AG04450 (cell line): Measurements from ENCODE around the gene SLC9A1. TPM values are rescaled to one million over a fixed set of nuclear protein-coding genes. Genes with fewer than 3 reads are reported as not detected.

Source experiments
- CTCF ChIA-PET: fragments of 300-600, 350-600 bp; formaldehyde crosslinking; extraction: SDS; loops from one replicate; lab custom pipeline; 2022; ENCODE audit warnings: antibody characterized with exemption, inconsistent platforms; lab: Charles Lee
- POLR2A ChIA-PET: fragments of 350-600 bp; formaldehyde crosslinking; extraction: SDS; loops from one replicate; lab custom pipeline; 2021; ENCODE audit warnings: antibody characterized with exemption, inconsistent platforms; lab: Yijun Ruan, JAX
- DNase-seq: peaks from one replicate; pipeline ENCODE4 v3.0.0-alpha.2; 2011; ENCODE audit warnings: low read depth, low spot score
- H3K27ac ChIP-seq: one replicate; pipeline ENCODE4 v1.5.1; 2012; ENCODE audit warnings: low read depth, low read length, control low read depth
- H3K27me3 ChIP-seq: one replicate; pipeline ENCODE4 v1.6.0; 2012; ENCODE audit warnings: low read length; ENCODE audit not compliant: control insufficient read depth, insufficient read depth
- H3K4me3 ChIP-seq: 2 replicates; pipeline ENCODE4 v1.5.1; 2011; ENCODE audit warnings: mild to moderate bottlenecking, low read depth, low read length, control low read depth
- H3K9me3 ChIP-seq: 2 replicates; pipeline ENCODE4 v1.5.1; 2012; ENCODE audit warnings: low read length; ENCODE audit not compliant: control insufficient read depth, insufficient read depth
- CTCF ChIP-seq: IDR thresholded peaks from 2 replicates; pipeline ENCODE4 v1.5.1; 2011; ENCODE audit warnings: low read depth, low read length, control low read depth, inconsistent platforms
- polyA plus RNA-seq: library from polyadenylated mRNA; depleted of rRNA; stranded (reverse); fragments of >200 nt; gene quantifications from 2 replicates; pipeline ENCODE4 v1.2.3, GENCODE V29; 2011

Gene SLC9A1
- polyA plus RNA-seq, 1 experiment = 10.8 TPM

DNA sequence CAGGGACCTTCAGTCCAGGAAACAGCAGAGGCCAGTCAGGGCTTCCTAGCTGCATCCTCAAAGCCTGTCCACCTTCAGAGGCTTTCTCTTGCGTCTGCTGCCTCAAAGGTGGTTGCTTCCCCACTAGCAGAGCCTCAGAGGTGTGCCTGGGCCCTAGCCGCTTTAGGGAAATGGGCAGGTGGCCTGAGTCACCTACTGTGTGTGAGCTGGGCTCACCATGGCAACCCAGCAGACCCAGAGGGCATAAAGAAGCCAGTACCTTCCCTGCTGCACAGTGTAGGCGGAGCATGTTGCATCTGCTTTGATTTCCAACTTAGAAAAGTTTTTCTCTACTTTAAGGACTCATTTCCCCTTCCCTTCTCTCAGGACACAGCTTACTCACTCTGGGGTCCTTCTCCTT is 12.5 kb downstream of the SLC9A1 start:
- Histone ChIP-seq H3K27ac (no peak overlapping the region), H3K27me3 (no peaks in the 10 kb centered on the region), H3K4me3 (no peak overlapping the region), H3K9me3 (no peaks in the 10 kb centered on the region)
- no peak for DNase-seq
- TF ChIP-seq CTCF = no peak
- ChIA-PET POLR2A (interaction anchor here (0.6 to 1.8 kb wide), 2 partner anchors 12 to 17 kb away, joined by 4 to 21 read pairs; partner anchors contain the start of gene SLC9A1), CTCF (interaction anchor here (1.3 to 3.0 kb wide), 4 partner anchors 12 to 97 kb away, joined by 3 to 17 read pairs (median 6); partner anchors contain the start of gene SLC9A1)

GRCh38 chr1:27141266-27142003 is 13.5 kb downstream of the SLC9A1 start:
- Histone ChIP-seq H3K4me3 (no peak overlapping the region), H3K27me3 (no peaks in the 10 kb centered on the region), H3K9me3 (no peaks in the 10 kb centered on the region), H3K27ac (no peak overlapping the region)
- POLR2A ChIA-PET = interaction anchor here (0.8 kb wide), 1 partner anchor 13 kb away, joined by 4 read pairs; the partner anchor contains the start of gene SLC9A1
- no peak for DNase-seq
- no peak for TF ChIP-seq CTCF
- CTCF ChIA-PET = interaction anchor here (1.3 to 3.0 kb wide), 3 partner anchors 13 to 96 kb away, joined by 3 to 17 read pairs (median 4); partner anchors contain the start of gene SLC9A1

GRCh38 chr1:27139980-27140379 is 14.9 kb downstream of the SLC9A1 start:
- Histone ChIP-seq H3K27ac (no peak overlapping the region), H3K9me3 (no peaks in the 10 kb centered on the region), H3K27me3 (no peaks in the 10 kb centered on the region), H3K4me3 (no peak overlapping the region)
- no peak for TF ChIP-seq CTCF
- ChIA-PET CTCF (interaction anchor here (0.5 to 3.0 kb wide), 3 partner anchors 15 to 112 kb away, joined by 4 to 17 read pairs (median 11); partner anchors contain the start of gene SLC9A1), POLR2A (interaction anchor here (0.9 to 2.5 kb wide), 2 partner anchors 10 to 15 kb away, joined by 3 to 9 read pairs; partner anchors contain the start of gene SLC9A1)
- DNase-seq = no peak

DNA sequence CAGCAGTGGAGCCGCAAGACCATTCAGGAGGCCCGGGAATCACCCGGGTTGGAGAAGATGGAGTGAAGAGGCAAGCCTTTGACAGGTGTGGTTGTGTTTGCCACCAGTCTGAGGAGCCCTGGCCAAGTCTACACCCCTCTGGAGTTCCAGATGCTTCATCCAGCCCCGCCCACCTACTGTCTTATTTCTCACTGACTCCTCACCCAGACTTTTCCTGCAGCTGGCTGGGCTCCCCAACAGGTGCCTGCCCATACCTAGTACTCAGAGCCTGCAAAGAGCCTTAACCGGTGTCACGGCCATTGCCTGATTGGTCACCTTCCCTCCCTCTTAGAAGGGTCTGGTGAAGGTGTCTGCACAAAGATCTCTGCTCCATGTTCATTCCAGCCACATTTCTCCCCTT is 16.0 kb downstream of the SLC9A1 start:
- POLR2A ChIA-PET = interaction anchor here (0.9 to 2.5 kb wide), 2 partner anchors 9 to 16 kb away, joined by 3 to 9 read pairs; partner anchors contain the start of gene SLC9A1
- CTCF ChIA-PET = no interaction called here
- no peak for TF ChIP-seq CTCF
- Histone ChIP-seq H3K4me3 (no peak overlapping the region), H3K9me3 (no peaks in the 10 kb centered on the region), H3K27me3 (no peaks in the 10 kb centered on the region), H3K27ac (no peak overlapping the region)
- DNase-seq = no peak

GRCh38 chr1:27138368-27138767 is 16.6 kb downstream of the SLC9A1 start:
- TF ChIP-seq CTCF = no peak
- ChIA-PET CTCF (no interaction called here), POLR2A (interaction anchor here (2.5 kb wide), 1 partner anchor 16 kb away, joined by 9 read pairs; the partner anchor contains the start of gene SLC9A1)
- Histone ChIP-seq H3K9me3 (no peaks in the 10 kb centered on the region), H3K4me3 (no peak overlapping the region), H3K27me3 (no peaks in the 10 kb centered on the region), H3K27ac (no peak overlapping the region)
- no peak for DNase-seq
